GM12878 (cell line): ENCODE measurements around the gene HSF5. TPM values are rescaled to one million over a fixed set of nuclear protein-coding genes. Genes with fewer than 3 reads are reported as not detected.

Experiments used
- ATAC-seq: fragments of 200-7000 bp; cut with Tn5 transposase; 3 replicates; pipeline ENCODE4 v1.9.1; 2020; ENCODE audit warnings: mild to moderate bottlenecking, moderate library complexity
- BruUV-seq: library from RNA; stranded (reverse); fragments of 400-500 nt; replicated peaks from 2 replicates; lab custom pipeline; 2021; lab: Mats Ljungman, UMichigan
- CTCF ChIA-PET: fragments of 300-600 bp; sonication (Branson Sonifier 250); formaldehyde crosslinking; extraction: SDS; loops from one replicate; lab custom pipeline; 2021; ENCODE audit warnings: inconsistent platforms; lab: Yijun Ruan, JAX
- POLR2A ChIA-PET: fragments of 350-600 bp; formaldehyde crosslinking; extraction: SDS; loops from one replicate; lab custom pipeline; 2021; ENCODE audit warnings: inconsistent platforms; lab: Charles Lee
- RAD21 ChIA-PET: fragments of 300-600 bp; sonication (Branson Sonifier 250); formaldehyde crosslinking; loops from one replicate; lab custom pipeline; 2023; ENCODE audit warnings: antibody characterized with exemption; ENCODE audit not compliant: unreplicated experiment; lab: Charles Lee
- SMC1A ChIA-PET: fragments of 300-600 bp; sonication (Branson Sonifier 250); formaldehyde crosslinking; loops from one replicate; lab custom pipeline; 2023; ENCODE audit not compliant: unreplicated experiment, uncharacterized antibody; lab: Charles Lee
- DNase-seq: peaks from one replicate; pipeline ENCODE4 v3.0.0-alpha.2; 2011; ENCODE audit warnings: low read depth, low spot score
- FAIRE-seq: peaks from 3 replicates; lab custom pipeline; 2011; peaks lifted over from hg19 to GRCh38; lab: Jason Lieb, UNC
- H2AFZ ChIP-seq: 2 replicates; pipeline ENCODE4 v1.6.0; 2011; ENCODE audit warnings: low read depth, low read length, control low read depth; ENCODE audit not compliant: control insufficient read depth
- H3K27ac ChIP-seq: 2 replicates; pipeline ENCODE4 v1.5.1; 2011; ENCODE audit warnings: control low read depth; ENCODE audit not compliant: control insufficient read depth, insufficient read depth
- H3K27me3 ChIP-seq, 2 experiments: replicated peaks in 1 of 2; 2 replicates each; pipeline versions ENCODE4 v1.6.0 to v1.6.1; 2011; ENCODE audit warnings: low read length in 1 of 2; ENCODE audit not compliant: control insufficient read depth in 2 of 2, insufficient read depth in 2 of 2
- H3K36me3 ChIP-seq, 2 experiments: 2 replicates each; pipeline ENCODE4 v1.5.1; 2011; ENCODE audit warnings: low read length in 1 of 2; ENCODE audit not compliant: control insufficient read depth in 2 of 2, insufficient read depth in 2 of 2
- H3K4me1 ChIP-seq: 2 replicates; pipeline ENCODE4 v1.6.1; 2011; ENCODE audit warnings: mild to moderate bottlenecking, low read length, moderate library complexity, mixed read lengths; ENCODE audit not compliant: control insufficient read depth, insufficient read depth
- H3K4me2 ChIP-seq: 2 replicates; pipeline ENCODE4 v1.6.0; 2011; ENCODE audit warnings: control low read depth; ENCODE audit not compliant: control insufficient read depth, insufficient read depth
- H3K4me3 ChIP-seq: fragments of 200-600 bp; sonication (generic); 2 replicates; pipeline ENCODE4 v1.5.1; 2016
- H3K79me2 ChIP-seq: 2 replicates; pipeline ENCODE4 v1.6.0; 2011; ENCODE audit warnings: low read length; ENCODE audit not compliant: control insufficient read depth, insufficient read depth
- H3K9ac ChIP-seq: 2 replicates; pipeline ENCODE4 v1.8.0; 2011; ENCODE audit warnings: low read length, control low read depth, mixed read lengths; ENCODE audit not compliant: control insufficient read depth, insufficient read depth
- H3K9me3 ChIP-seq: replicated peaks from 3 replicates; pipeline ENCODE4 v1.5.1; 2011; ENCODE audit warnings: mild to moderate bottlenecking, low read length; ENCODE audit not compliant: control insufficient read depth, insufficient read depth
- H4K20me1 ChIP-seq: 2 replicates; pipeline ENCODE4 v1.6.0; 2011; ENCODE audit not compliant: control insufficient read depth, insufficient read depth
- BMI1 ChIP-seq: fragments of 450-650 bp; IDR thresholded peaks from 2 replicates; pipeline ENCODE4 v1.6.1; 2016; ENCODE audit warnings: mild to moderate bottlenecking, moderate library complexity, borderline replicate concordance
- EGR1 ChIP-seq, 2 experiments: IDR thresholded peaks; 1 replicate in 1 of 2; 2 replicates in 1 of 2; pipeline ENCODE4 v1.6.1; 2011 to 2012; ENCODE audit warnings: low read depth in 2 of 2, low read length in 2 of 2, borderline replicate concordance in 1 of 2, mild to moderate bottlenecking in 1 of 2, moderate library complexity in 1 of 2
- GABPA ChIP-seq: IDR thresholded peaks from 2 replicates; pipeline ENCODE4 v1.6.1; 2014; ENCODE audit warnings: antibody characterized with exemption, low read depth, mild to moderate bottlenecking, inconsistent platforms
- GATAD2B ChIP-seq: fragments of 450-650 bp; conservative IDR thresholded peaks from 2 replicates; pipeline ENCODE4 v1.6.1; 2017; ENCODE audit warnings: low read depth, mild to moderate bottlenecking, moderate library complexity
- IKZF1 ChIP-seq: fragments of 450-650 bp; conservative IDR thresholded peaks from 2 replicates; pipeline ENCODE4 v1.6.1; 2017; ENCODE audit warnings: antibody characterized with exemption, mild to moderate bottlenecking
- IRF5 ChIP-seq: fragments of 450-650 bp; IDR thresholded peaks from 2 replicates; pipeline ENCODE4 v1.6.1; 2017; ENCODE audit warnings: borderline replicate concordance
- JUND ChIP-seq: IDR thresholded peaks from 2 replicates; pipeline ENCODE4 v1.6.1; 2012; ENCODE audit warnings: low read depth, mild to moderate bottlenecking, low read length, improper control_type of control experiment, moderate library complexity
- RBBP5 ChIP-seq: fragments of 200-600 bp; sonication (generic); conservative IDR thresholded peaks from 2 replicates; pipeline ENCODE4 v1.6.1; 2016
- RUNX3 ChIP-seq: IDR thresholded peaks from 2 replicates; pipeline ENCODE4 v1.6.1; 2012; ENCODE audit warnings: low read length, inconsistent platforms
- SMAD5 ChIP-seq: IDR thresholded peaks from 2 replicates; pipeline ENCODE4 v1.6.1; 2016; ENCODE audit warnings: antibody characterized with exemption, low read depth
- STAT3 ChIP-seq: IDR thresholded peaks from 2 replicates; pipeline ENCODE4 v1.6.1; 2011; ENCODE audit warnings: low read depth, low read length, improper control_type of control experiment
- ZNF592 ChIP-seq: fragments of 450-650 bp; IDR thresholded peaks from 2 replicates; pipeline ENCODE4 v1.6.1; 2017; ENCODE audit warnings: mild to moderate bottlenecking, moderate library complexity
- WGBS: methylation state at CpG from one replicate; pipeline ENCODE4 v1.1.6; 2016; ENCODE audit warnings: low lambda C conversion rate; ENCODE audit not compliant: insufficient replicate concordance, insufficient coverage; ENCODE audit errors: missing lambda C conversion rate; 5-methylcytosine and 5-hydroxymethylcytosine counted together
- in situ Hi-C: fragments of 300-500 bp; cut with MboI; formaldehyde crosslinking; loops from 9 replicates; pipeline ENCODE4 v1.14.3; 2018; ENCODE audit warnings: mixed read lengths
- intact Hi-C: fragments of 100-400 bp; cut with micrococcal nuclease; formaldehyde crosslinking; loops from one replicate; pipeline ENCODE4 v1.14.2; 2022; ENCODE audit not compliant: unreplicated experiment
- polyA plus RNA-seq, 11 experiments: library from polyadenylated mRNA; depleted of rRNA in 4 of 11; unstranded in 6 of 11; stranded (reverse) in 5 of 11; fragments of >200 nt; fragmentation: Nextera tagmentation in 4 of 11; fragmentation: Illumina TruSeq in 1 of 11; extraction: Ambion mirVana in 4 of 11; extraction: Trizol in 1 of 11; gene quantifications; 1 replicate in 1 of 11; 2 replicates in 10 of 11; pipeline versions ENCODE4 v1.2.1 to v1.2.3, GENCODE V29; 2011 to 2016; ENCODE audit warnings: inconsistent platforms in 2 of 11, missing spikeins in 2 of 11, low read depth in 1 of 11
- total RNA-seq, 4 experiments: library from RNA; depleted of rRNA in 3 of 4; stranded (reverse); fragments of >200 nt in 3 of 4; fragmentation: Illumina TruSeq in 1 of 4; extraction: Trizol in 1 of 4; gene quantifications; 2 replicates each; pipeline versions ENCODE4 v1.2.1 to v1.2.3, GENCODE V29; 2013 to 2021
- TF ChIP-seq, protein P1 (sequence below): fragments of 450-650 bp; IDR thresholded peaks from 2 replicates; pipeline ENCODE4 v1.6.1; 2018; ENCODE audit warnings: mild to moderate bottlenecking, low read depth, moderate library complexity; ENCODE audit not compliant: partially characterized antibody

HSF5 gene
- total and polyA plus RNA-seq, 10 of the 15 experiments (the other 5 are each of a cell fraction or from before 2014, with no cell fraction given): 0.02 to 0.18 (median 0.06) TPM; not detected in 4

GRCh38 chr17:58484600-58484999 lies 3.6 kb downstream of the HSF5 start:
- Histone ChIP-seq H3K27ac (no peak overlapping the region), H4K20me1 (no peaks in the 10 kb centered on the region), H3K4me2 (no peak overlapping the region), H2AFZ (no peak overlapping the region), H3K4me1 (no peaks in the 10 kb centered on the region), H3K4me3 (no peak overlapping the region), H3K27me3 (no peaks in the 10 kb centered on the region), H3K36me3 (peaks cover 0 to 8% of the 10 kb centered on the region in 2 experiments; a peak in 1 of 4 replicates), H3K79me2 (no peaks in the 10 kb centered on the region), H3K9me3 (no peaks in the 10 kb centered on the region), H3K9ac (no peak overlapping the region)
- TF ChIP-seq IRF5 (no peak), RUNX3 (no peak), SMAD5 (no peak), STAT3 (no peak), GABPA (no peak), IKZF1 (no peak), GATAD2B (no peak), JUND (no peak), ZNF592 (no peak), RBBP5 (no peak), EGR1 (IDR thresholded peaks at IDR 0.05; ENCODE audit: borderline replicate concordance in 1 of 2, low read depth in 2 of 2, low read length in 2 of 2) (no peak), BMI1 (no peak)
- TF ChIP-seq, protein P1, sequence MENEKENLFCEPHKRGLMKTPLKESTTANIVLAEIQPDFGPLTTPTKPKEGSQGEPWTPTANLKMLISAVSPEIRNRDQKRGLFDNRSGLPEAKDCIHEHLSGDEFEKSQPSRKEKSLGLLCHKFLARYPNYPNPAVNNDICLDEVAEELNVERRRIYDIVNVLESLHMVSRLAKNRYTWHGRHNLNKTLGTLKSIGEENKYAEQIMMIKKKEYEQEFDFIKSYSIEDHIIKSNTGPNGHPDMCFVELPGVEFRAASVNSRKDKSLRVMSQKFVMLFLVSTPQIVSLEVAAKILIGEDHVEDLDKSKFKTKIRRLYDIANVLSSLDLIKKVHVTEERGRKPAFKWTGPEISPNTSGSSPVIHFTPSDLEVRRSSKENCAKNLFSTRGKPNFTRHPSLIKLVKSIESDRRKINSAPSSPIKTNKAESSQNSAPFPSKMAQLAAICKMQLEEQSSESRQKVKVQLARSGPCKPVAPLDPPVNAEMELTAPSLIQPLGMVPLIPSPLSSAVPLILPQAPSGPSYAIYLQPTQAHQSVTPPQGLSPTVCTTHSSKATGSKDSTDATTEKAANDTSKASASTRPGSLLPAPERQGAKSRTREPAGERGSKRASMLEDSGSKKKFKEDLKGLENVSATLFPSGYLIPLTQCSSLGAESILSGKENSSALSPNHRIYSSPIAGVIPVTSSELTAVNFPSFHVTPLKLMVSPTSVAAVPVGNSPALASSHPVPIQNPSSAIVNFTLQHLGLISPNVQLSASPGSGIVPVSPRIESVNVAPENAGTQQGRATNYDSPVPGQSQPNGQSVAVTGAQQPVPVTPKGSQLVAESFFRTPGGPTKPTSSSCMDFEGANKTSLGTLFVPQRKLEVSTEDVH: no peak
- DNase-seq (no peak), ATAC-seq (no peak), FAIRE-seq (no peak)
- ChIA-PET SMC1A (no interaction called here), CTCF (no interaction called here), POLR2A (no interaction called here), RAD21 (no interaction called here)
- no TSS peak for BruUV-seq
- WGBS: 92% methylated on average over 1 of the region's 3 CpGs
- intact Hi-C loops: no loop called here
- in situ Hi-C loops: no loop called here
